Gastroesophageal sphincter (tissue), 3 donors: ENCODE data around the gene ATE1.

Source experiments
- EP300 ChIP-seq: sonication (generic); formaldehyde crosslinking; IDR thresholded peaks from one replicate; pipeline ENCODE4 v1.6.1; 2017; ENCODE audit warnings: antibody characterized with exemption, mild to moderate bottlenecking
- POLR2A ChIP-seq, 2 donors: fragments of 450-650 bp; IDR thresholded peaks; one replicate each; pipeline ENCODE4 v1.6.1; 2017; ENCODE audit warnings: antibody characterized with exemption in 2 of 2, mild to moderate bottlenecking in 2 of 2, moderate library complexity in 1 of 2
- POLR2AphosphoS5 ChIP-seq: sonication (generic); formaldehyde crosslinking; IDR thresholded peaks from one replicate; pipeline ENCODE4 v1.6.1; 2017; ENCODE audit warnings: antibody characterized with exemption
- TF ChIP-seq, protein P1 (sequence below), 4 experiments: fragments of 200-600 bp in 2 of 4; fragments of 450-650 bp in 2 of 4; sonication (generic) in 1 of 4; IDR thresholded peaks; one replicate each; pipeline ENCODE4 v1.5.1; 2017 to 2019; ENCODE audit warnings: antibody characterized with exemption in 4 of 4, mild to moderate bottlenecking in 2 of 4, moderate library complexity in 2 of 4

DNA sequence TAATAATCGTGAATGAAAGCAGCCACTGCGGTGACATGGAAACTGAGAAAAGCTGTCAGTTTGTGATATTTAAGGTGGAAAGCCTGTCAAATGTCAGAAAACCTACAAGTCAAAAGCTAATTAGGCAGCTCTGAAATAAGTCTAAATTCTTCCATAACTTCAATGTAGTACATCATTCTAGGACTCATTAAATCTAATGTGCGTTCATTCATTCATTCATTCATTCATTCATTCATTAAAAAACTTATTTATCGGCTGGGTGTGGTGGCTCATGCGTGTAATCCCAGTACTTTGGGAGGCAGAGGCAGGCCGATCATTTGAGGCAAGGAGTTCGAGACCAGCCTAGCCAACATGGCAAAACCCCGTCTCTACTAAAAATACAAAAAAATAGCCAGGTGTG is 79.7 kb downstream of the ATE1 start:
- TF ChIP-seq, protein P1, sequence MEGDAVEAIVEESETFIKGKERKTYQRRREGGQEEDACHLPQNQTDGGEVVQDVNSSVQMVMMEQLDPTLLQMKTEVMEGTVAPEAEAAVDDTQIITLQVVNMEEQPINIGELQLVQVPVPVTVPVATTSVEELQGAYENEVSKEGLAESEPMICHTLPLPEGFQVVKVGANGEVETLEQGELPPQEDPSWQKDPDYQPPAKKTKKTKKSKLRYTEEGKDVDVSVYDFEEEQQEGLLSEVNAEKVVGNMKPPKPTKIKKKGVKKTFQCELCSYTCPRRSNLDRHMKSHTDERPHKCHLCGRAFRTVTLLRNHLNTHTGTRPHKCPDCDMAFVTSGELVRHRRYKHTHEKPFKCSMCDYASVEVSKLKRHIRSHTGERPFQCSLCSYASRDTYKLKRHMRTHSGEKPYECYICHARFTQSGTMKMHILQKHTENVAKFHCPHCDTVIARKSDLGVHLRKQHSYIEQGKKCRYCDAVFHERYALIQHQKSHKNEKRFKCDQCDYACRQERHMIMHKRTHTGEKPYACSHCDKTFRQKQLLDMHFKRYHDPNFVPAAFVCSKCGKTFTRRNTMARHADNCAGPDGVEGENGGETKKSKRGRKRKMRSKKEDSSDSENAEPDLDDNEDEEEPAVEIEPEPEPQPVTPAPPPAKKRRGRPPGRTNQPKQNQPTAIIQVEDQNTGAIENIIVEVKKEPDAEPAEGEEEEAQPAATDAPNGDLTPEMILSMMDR (IDR thresholded peaks at IDR 0.05), result no peak
- no peak for TF ChIP-seq POLR2AphosphoS5
- TF ChIP-seq POLR2A (IDR thresholded peaks at IDR 0.05), result no peak
- no peak for TF ChIP-seq EP300
